ENCODE results near the gene ADAM10. TPM values are rescaled to one million over a fixed set of nuclear protein-coding genes. Genes with fewer than 3 reads are reported as not detected.

The ADAM10 gene
- polyA plus RNA-seq, 3 donors = 66.0 to 269 (median 149) TPM

- Histone ChIP-seq H3K9ac (ENCODE audit: insufficient read depth, low read length, poor library complexity, severe bottlenecking) (no peak overlapping the region), H3K9me3 (replicated peaks in 1 of 2; ENCODE audit: control insufficient read depth in 1 of 2, insufficient read depth in 1 of 2, low read length in 2 of 2) (no peaks in the 10 kb centered on the region), H3K27ac (ENCODE audit: low read depth in 1 of 2, low read length in 2 of 2) (no peak overlapping the region), H3K4me3 (replicated peaks in 1 of 3; ENCODE audit: low read depth in 2 of 3, low read length in 3 of 3) (no peak overlapping the region), H3K27me3 (ENCODE audit: control insufficient read depth in 2 of 2, insufficient read depth in 2 of 2, low read length in 2 of 2) (no peaks in the 10 kb centered on the region), H3K36me3 (replicated peaks in 1 of 2; ENCODE audit: control insufficient read depth in 1 of 2, insufficient read depth in 2 of 2, low read length in 2 of 2) (no peaks in the 10 kb centered on the region), H3K4me1 (ENCODE audit: control insufficient read depth in 1 of 2, insufficient read depth in 2 of 2, low read length in 2 of 2) (no peaks in the 10 kb centered on the region), H2AFZ (ENCODE audit: insufficient read depth, low read depth, low read length, poor library complexity, severe bottlenecking) (no peak overlapping the region), H4K20me1 (ENCODE audit: insufficient read depth, low read length) (no peaks in the 10 kb centered on the region), H3K4me2 (replicated peaks; ENCODE audit: extremely low read depth, low read length, poor library complexity, severe bottlenecking) (no peak overlapping the region), H3K79me2 (ENCODE audit: insufficient read depth, low read length) (no peaks in the 10 kb centered on the region)
- no peak for DNase-seq
- Mint-ChIP-seq H3K9me3 (no peaks in the 10 kb centered on the region), H3K4me3 (no peak overlapping the region), H3K27me3 (ENCODE audit: low read depth in 3 of 3) (peaks cover 0 to 5% (median 2%) of the 10 kb centered on the region in 3 donors), H3K27ac (no peak overlapping the region), H3K4me1 (peaks cover 8% of the 10 kb centered on the region), H3K36me3 (no peaks in the 10 kb centered on the region)
- no CpG with 5 or more reads among the region's 3 CpGs for WGBS (ENCODE audit: insufficient coverage)
- intact Hi-C loops (cut with micrococcal nuclease) = loop anchor here in 1 of 2 donors (10.0 kb wide), 1 partner anchor 177 kb away; the partner anchor contains the start of gene SLTM
- TF ChIP-seq, protein P1, sequence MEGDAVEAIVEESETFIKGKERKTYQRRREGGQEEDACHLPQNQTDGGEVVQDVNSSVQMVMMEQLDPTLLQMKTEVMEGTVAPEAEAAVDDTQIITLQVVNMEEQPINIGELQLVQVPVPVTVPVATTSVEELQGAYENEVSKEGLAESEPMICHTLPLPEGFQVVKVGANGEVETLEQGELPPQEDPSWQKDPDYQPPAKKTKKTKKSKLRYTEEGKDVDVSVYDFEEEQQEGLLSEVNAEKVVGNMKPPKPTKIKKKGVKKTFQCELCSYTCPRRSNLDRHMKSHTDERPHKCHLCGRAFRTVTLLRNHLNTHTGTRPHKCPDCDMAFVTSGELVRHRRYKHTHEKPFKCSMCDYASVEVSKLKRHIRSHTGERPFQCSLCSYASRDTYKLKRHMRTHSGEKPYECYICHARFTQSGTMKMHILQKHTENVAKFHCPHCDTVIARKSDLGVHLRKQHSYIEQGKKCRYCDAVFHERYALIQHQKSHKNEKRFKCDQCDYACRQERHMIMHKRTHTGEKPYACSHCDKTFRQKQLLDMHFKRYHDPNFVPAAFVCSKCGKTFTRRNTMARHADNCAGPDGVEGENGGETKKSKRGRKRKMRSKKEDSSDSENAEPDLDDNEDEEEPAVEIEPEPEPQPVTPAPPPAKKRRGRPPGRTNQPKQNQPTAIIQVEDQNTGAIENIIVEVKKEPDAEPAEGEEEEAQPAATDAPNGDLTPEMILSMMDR (IDR thresholded peaks at IDR 0.05) = no peak
Observed at GRCh38 chr15:58758141-58758540, 8.6 kb upstream of the ADAM10 start.

- Histone ChIP-seq H3K9ac (ENCODE audit: insufficient read depth, low read length, poor library complexity, severe bottlenecking) (no peak overlapping the region), H3K79me2 (ENCODE audit: insufficient read depth, low read length) (no peaks in the 10 kb centered on the region), H3K4me2 (replicated peaks; ENCODE audit: extremely low read depth, low read length, poor library complexity, severe bottlenecking) (no peak overlapping the region), H3K9me3 (replicated peaks in 1 of 2; ENCODE audit: control insufficient read depth in 1 of 2, insufficient read depth in 1 of 2, low read length in 2 of 2) (no peaks in the 10 kb centered on the region), H3K36me3 (replicated peaks in 1 of 2; ENCODE audit: control insufficient read depth in 1 of 2, insufficient read depth in 2 of 2, low read length in 2 of 2) (no peaks in the 10 kb centered on the region), H3K27ac (ENCODE audit: low read depth in 1 of 2, low read length in 2 of 2) (no peak overlapping the region), H3K4me3 (replicated peaks in 1 of 3; ENCODE audit: low read depth in 2 of 3, low read length in 3 of 3) (no peak overlapping the region), H3K4me1 (ENCODE audit: control insufficient read depth in 1 of 2, insufficient read depth in 2 of 2, low read length in 2 of 2) (no peaks in the 10 kb centered on the region), H3K27me3 (ENCODE audit: control insufficient read depth in 2 of 2, insufficient read depth in 2 of 2, low read length in 2 of 2) (no peaks in the 10 kb centered on the region), H4K20me1 (ENCODE audit: insufficient read depth, low read length) (no peaks in the 10 kb centered on the region), H2AFZ (ENCODE audit: insufficient read depth, low read depth, low read length, poor library complexity, severe bottlenecking) (no peak overlapping the region)
- DNase-seq = no peak
- H3K9me3 Mint-ChIP-seq = no peaks in the 10 kb centered on the region
- H3K27me3 Mint-ChIP-seq (ENCODE audit: low read depth in 3 of 3) = peaks cover 0 to 5% (median 2%) of the 10 kb centered on the region in 3 donors
- peaks cover 8% of the 10 kb centered on the region for H3K4me1 Mint-ChIP-seq
- WGBS (ENCODE audit: insufficient coverage) = 94% methylated on average over 4 of the region's 6 CpGs
- H3K27ac Mint-ChIP-seq = peak overlapping the region in 3 of 7 donors; percentile 15 to 61 (median 28)
- TF ChIP-seq, protein P1 (IDR thresholded peaks at IDR 0.05) = no peak
- no peaks in the 10 kb centered on the region for H3K36me3 Mint-ChIP-seq
- H3K4me3 Mint-ChIP-seq = no peak overlapping the region
- intact Hi-C loops (cut with micrococcal nuclease) = loop anchor here in 1 of 2 donors (10.0 kb wide), 1 partner anchor 179 kb away; the partner anchor contains the start of gene SLTM
Observed at GRCh38 chr15:58755956-58756355, 6.4 kb upstream of the ADAM10 start.
